Neural cell (in vitro differentiated cells): ENCODE results near the gene TCEA3. TPM values are rescaled to one million over a fixed set of nuclear protein-coding genes. Genes with fewer than 3 reads are reported as not detected.

Experiments used
- H2AFZ ChIP-seq: fragments of 200-600, 300-800 bp; sonication (generic), shearing (Covaris generic); 2 replicates; pipeline ENCODE4 v1.6.0; 2014; ENCODE audit warnings: low read depth, mild to moderate bottlenecking, antibody characterized with exemption, low read length, moderate library complexity
- H3F3A ChIP-seq: fragments of 200-600 bp; shearing (Covaris generic); 2 replicates; pipeline ENCODE4 v1.6.1; 2016; ENCODE audit warnings: mild to moderate bottlenecking, moderate library complexity, mixed read lengths, antibody characterized with exemption, low read length; ENCODE audit not compliant: insufficient read depth, poor library complexity, severe bottlenecking
- H3K27ac ChIP-seq: fragments of 200-600, 300-800 bp; sonication (generic), shearing (Covaris generic); 2 replicates; pipeline ENCODE4 v1.5.1; 2014; ENCODE audit warnings: mild to moderate bottlenecking, low read length, moderate library complexity
- H3K27me3 ChIP-seq: fragments of 300-800, 200-600 bp; sonication (generic), shearing (Covaris generic); 2 replicates; pipeline ENCODE4 v1.6.0; 2014; ENCODE audit warnings: mild to moderate bottlenecking, low read depth, low read length, moderate library complexity; ENCODE audit not compliant: insufficient read depth
- H3K36me3 ChIP-seq: fragments of 300-800, 200-600 bp; sonication (generic), shearing (Covaris generic); 2 replicates; pipeline ENCODE4 v1.5.1; 2014; ENCODE audit warnings: mild to moderate bottlenecking, antibody characterized with exemption, low read length, moderate library complexity; ENCODE audit not compliant: insufficient read depth
- H3K4me2 ChIP-seq: fragments of 300-800, 200-600 bp; sonication (generic), shearing (Covaris generic); 2 replicates; pipeline ENCODE4 v1.6.0; 2014; ENCODE audit warnings: mild to moderate bottlenecking, low read length
- H3K4me3 ChIP-seq: fragments of 300-800, 200-600 bp; sonication (generic), shearing (Covaris generic); 2 replicates; pipeline ENCODE4 v1.5.1; 2014; ENCODE audit warnings: mild to moderate bottlenecking, low read length, moderate library complexity
- H3K79me2 ChIP-seq: fragments of 200-600 bp; shearing (Covaris generic); replicated peaks from 2 replicates; pipeline ENCODE4 v1.6.0; 2014; ENCODE audit warnings: mild to moderate bottlenecking, low read length, moderate library complexity; ENCODE audit not compliant: insufficient read depth
- H3K9ac ChIP-seq: fragments of 300-800, 200-600 bp; sonication (generic), shearing (Covaris generic); 2 replicates; pipeline ENCODE4 v1.6.1; 2016; ENCODE audit warnings: mild to moderate bottlenecking, low read length, mixed read lengths
- H3K9me2 ChIP-seq: fragments of 200-600 bp; shearing (Covaris generic); 2 replicates; pipeline ENCODE4 v1.6.1; 2016; ENCODE audit warnings: mild to moderate bottlenecking, low read length, mixed read lengths; ENCODE audit not compliant: insufficient read depth
- H3K9me3 ChIP-seq: fragments of 200-600, 300-800 bp; sonication (generic), shearing (Covaris generic); 2 replicates; pipeline ENCODE4 v1.6.1; 2016; ENCODE audit warnings: mild to moderate bottlenecking, mixed run types, low read length, moderate library complexity, mixed read lengths
- H4K20me1 ChIP-seq: fragments of 200-600 bp; shearing (Covaris generic); 2 replicates; pipeline ENCODE4 v1.6.1; 2016; ENCODE audit warnings: mild to moderate bottlenecking, mixed run types; ENCODE audit not compliant: insufficient read depth
- CTCF ChIP-seq: fragments of 450-650 bp; IDR thresholded peaks from 2 replicates; pipeline ENCODE4 v1.5.1; 2014; ENCODE audit warnings: antibody characterized with exemption, mild to moderate bottlenecking, moderate library complexity; ENCODE audit not compliant: poor library complexity, severe bottlenecking
- EP300 ChIP-seq: fragments of 450-650 bp; conservative IDR thresholded peaks from 2 replicates; pipeline ENCODE4 v1.6.1; 2014; ENCODE audit warnings: antibody characterized with exemption, mild to moderate bottlenecking, moderate library complexity; ENCODE audit not compliant: poor library complexity, severe bottlenecking
- EZH2 ChIP-seq: fragments of 200-600, 300-800 bp; shearing (Covaris generic), sonication (generic); IDR thresholded peaks from 2 replicates; pipeline ENCODE4 v1.6.1; 2014; ENCODE audit warnings: antibody characterized with exemption, low read length, borderline replicate concordance, mild to moderate bottlenecking; ENCODE audit not compliant: insufficient read depth, poor library complexity, severe bottlenecking
- MXI1 ChIP-seq: fragments of 450-650 bp; conservative IDR thresholded peaks from 2 replicates; pipeline ENCODE4 v1.6.1; 2014; ENCODE audit warnings: antibody characterized with exemption, mild to moderate bottlenecking; ENCODE audit not compliant: poor library complexity, severe bottlenecking
- POLR2AphosphoS5 ChIP-seq: IDR thresholded peaks from 2 replicates; pipeline ENCODE4 v1.6.1; 2012
- RAD21 ChIP-seq: fragments of 450-650 bp; conservative IDR thresholded peaks from 2 replicates; pipeline ENCODE4 v1.6.1; 2014; ENCODE audit warnings: antibody characterized with exemption, mild to moderate bottlenecking, moderate library complexity
- SMC3 ChIP-seq: fragments of 450-650 bp; conservative IDR thresholded peaks from 2 replicates; pipeline ENCODE4 v1.6.1; 2014; ENCODE audit warnings: antibody characterized with exemption, mild to moderate bottlenecking, moderate library complexity; ENCODE audit not compliant: poor library complexity
- TAF1 ChIP-seq: IDR thresholded peaks from 2 replicates; pipeline ENCODE4 v1.6.1; 2012; ENCODE audit warnings: low read depth
- polyA plus RNA-seq: library from polyadenylated mRNA; depleted of rRNA; stranded (reverse); fragments of >200 nt; gene quantifications from 2 replicates; pipeline ENCODE4 v1.2.3, GENCODE V29; 2014
- TF ChIP-seq, protein P1 (sequence below): IDR thresholded peaks from 2 replicates; pipeline ENCODE4 v1.6.1; 2012; ENCODE audit warnings: borderline replicate concordance

TCEA3 gene
- polyA plus RNA-seq, 1 donor from 2014 or later: not detected

DNA sequence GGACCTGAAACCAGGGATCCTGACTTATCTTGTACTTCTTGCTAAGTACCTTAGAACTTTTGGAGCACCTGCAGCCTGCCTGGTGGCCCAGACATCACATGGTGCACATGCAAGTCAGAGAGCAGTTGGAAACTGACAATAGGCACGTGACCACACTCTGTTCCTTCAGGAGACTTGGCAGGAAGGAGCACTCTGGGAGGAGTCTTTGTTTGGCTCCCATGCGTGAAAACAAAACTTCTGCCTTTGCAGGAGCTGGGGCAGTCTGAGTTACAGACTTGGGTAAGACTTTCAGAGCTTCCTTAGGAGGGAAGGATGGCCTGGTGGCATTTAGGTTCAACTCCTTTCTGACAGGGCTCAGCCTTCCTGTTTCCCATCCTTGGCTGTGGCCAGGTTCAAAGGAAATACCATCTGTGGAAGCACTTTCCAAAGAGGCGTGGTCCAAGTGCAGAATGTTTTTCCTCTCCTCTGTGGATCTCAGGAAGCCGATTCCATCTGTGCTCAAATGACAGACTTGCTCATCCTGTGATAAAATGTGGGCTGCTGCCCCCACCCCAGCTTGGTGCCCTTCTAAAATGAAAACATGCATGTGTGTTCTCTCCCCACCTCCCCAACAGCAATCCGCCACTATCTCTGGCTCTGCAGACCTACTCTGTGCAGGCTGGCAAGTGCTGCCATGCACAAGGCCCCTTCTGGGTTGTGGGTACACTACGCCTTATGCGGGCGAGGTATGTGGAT, 40.8 kb downstream of the TCEA3 start:
- TF ChIP-seq RAD21: no peak
- TF ChIP-seq EZH2: no peak
- no peak for TF ChIP-seq TAF1
- no peak for TF ChIP-seq POLR2AphosphoS5
- TF ChIP-seq SMC3: no peak
- no peak for TF ChIP-seq CTCF
- TF ChIP-seq, protein P1, sequence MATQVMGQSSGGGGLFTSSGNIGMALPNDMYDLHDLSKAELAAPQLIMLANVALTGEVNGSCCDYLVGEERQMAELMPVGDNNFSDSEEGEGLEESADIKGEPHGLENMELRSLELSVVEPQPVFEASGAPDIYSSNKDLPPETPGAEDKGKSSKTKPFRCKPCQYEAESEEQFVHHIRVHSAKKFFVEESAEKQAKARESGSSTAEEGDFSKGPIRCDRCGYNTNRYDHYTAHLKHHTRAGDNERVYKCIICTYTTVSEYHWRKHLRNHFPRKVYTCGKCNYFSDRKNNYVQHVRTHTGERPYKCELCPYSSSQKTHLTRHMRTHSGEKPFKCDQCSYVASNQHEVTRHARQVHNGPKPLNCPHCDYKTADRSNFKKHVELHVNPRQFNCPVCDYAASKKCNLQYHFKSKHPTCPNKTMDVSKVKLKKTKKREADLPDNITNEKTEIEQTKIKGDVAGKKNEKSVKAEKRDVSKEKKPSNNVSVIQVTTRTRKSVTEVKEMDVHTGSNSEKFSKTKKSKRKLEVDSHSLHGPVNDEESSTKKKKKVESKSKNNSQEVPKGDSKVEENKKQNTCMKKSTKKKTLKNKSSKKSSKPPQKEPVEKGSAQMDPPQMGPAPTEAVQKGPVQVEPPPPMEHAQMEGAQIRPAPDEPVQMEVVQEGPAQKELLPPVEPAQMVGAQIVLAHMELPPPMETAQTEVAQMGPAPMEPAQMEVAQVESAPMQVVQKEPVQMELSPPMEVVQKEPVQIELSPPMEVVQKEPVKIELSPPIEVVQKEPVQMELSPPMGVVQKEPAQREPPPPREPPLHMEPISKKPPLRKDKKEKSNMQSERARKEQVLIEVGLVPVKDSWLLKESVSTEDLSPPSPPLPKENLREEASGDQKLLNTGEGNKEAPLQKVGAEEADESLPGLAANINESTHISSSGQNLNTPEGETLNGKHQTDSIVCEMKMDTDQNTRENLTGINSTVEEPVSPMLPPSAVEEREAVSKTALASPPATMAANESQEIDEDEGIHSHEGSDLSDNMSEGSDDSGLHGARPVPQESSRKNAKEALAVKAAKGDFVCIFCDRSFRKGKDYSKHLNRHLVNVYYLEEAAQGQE: no peak
- TF ChIP-seq EP300: no peak
- TF ChIP-seq MXI1: no peak
- H2AFZ ChIP-seq: no peak overlapping the region
- no peak overlapping the region for H3K9ac ChIP-seq
- H3K9me2 ChIP-seq: no peaks in the 10 kb centered on the region
- no peaks in the 10 kb centered on the region for H3K9me3 ChIP-seq
- H3K36me3 ChIP-seq: no peaks in the 10 kb centered on the region
- no peak overlapping the region for H3K27ac ChIP-seq
- H3F3A ChIP-seq: no peaks in the 10 kb centered on the region
- H3K27me3 ChIP-seq: no peaks in the 10 kb centered on the region
- H3K4me3 ChIP-seq: no peak overlapping the region
- H4K20me1 ChIP-seq: no peaks in the 10 kb centered on the region
- no peaks in the 10 kb centered on the region for H3K79me2 ChIP-seq
- no peak overlapping the region for H3K4me2 ChIP-seq

DNA sequence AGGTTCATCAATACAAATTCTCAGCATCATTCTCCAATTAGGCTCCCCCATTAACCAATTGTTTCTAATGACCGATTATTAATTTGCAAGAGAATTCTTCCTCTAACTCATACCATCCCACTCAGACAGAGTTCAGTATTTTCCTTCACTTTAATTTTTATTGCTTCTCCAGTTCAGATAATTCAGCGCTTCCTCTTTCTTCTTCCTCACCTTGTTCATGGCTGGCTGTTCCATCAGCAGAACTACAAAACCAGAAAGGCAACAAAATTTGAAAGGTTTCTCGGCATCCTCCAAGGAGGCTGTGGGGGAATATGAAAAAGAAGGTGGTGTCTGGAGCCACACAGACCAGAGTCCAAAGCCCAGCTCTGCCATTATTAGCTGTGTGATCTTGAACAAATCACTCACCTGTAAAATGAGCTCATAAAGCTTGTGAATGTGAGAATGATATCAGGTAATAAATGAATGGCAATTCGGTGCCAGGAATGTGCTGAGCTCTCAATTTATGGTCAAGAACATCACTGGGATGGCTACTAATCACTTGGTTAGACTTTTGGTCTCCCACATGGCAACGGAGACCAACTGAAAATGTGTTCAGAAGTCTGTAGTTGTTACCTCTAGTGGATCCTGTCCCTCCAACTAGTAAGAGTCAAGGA, 43.2 kb downstream of the TCEA3 start:
- TF ChIP-seq EZH2: no peak
- no peak for TF ChIP-seq EP300
- no peak for TF ChIP-seq CTCF
- no peak for TF ChIP-seq SMC3
- TF ChIP-seq, protein P1: no peak
- no peak for TF ChIP-seq MXI1
- no peak for TF ChIP-seq TAF1
- no peak for TF ChIP-seq POLR2AphosphoS5
- no peak for TF ChIP-seq RAD21
- Histone ChIP-seq H3K9me3 (no peaks in the 10 kb centered on the region), H3K79me2 (no peaks in the 10 kb centered on the region), H3K4me3 (no peak overlapping the region), H3K9me2 (no peaks in the 10 kb centered on the region), H3K27ac (no peak overlapping the region), H3K27me3 (no peaks in the 10 kb centered on the region), H3F3A (no peaks in the 10 kb centered on the region), H3K9ac (no peak overlapping the region), H4K20me1 (no peaks in the 10 kb centered on the region), H2AFZ (no peak overlapping the region), H3K4me2 (no peak overlapping the region), H3K36me3 (no peaks in the 10 kb centered on the region)
